A549 treated with CORT108297 at 1 μM for 4 hours (cell line): ENCODE data around the gene TIMM50. TPM values are rescaled to one million over a fixed set of nuclear protein-coding genes. Genes with fewer than 3 reads are reported as not detected.

Experiments used
- total RNA-seq: library from RNA; stranded (reverse); fragments of 200-300 nt; extraction: Qiagen RNA extraction; gene quantifications from 5 replicates; pipeline ENCODE4 v1.2.3, GENCODE V29; 2022

The TIMM50 gene
- 165 to 230 TPM (median 217 TPM) in 5 replicates for total RNA-seq

GRCh38 chr19:39480337-39481228, at the start of gene TIMM50:
TSS of gene TIMM50 (plus strand) at chr19:39480838. CDS start at chr19:39480854, 16 bp downstream.

DNA sequence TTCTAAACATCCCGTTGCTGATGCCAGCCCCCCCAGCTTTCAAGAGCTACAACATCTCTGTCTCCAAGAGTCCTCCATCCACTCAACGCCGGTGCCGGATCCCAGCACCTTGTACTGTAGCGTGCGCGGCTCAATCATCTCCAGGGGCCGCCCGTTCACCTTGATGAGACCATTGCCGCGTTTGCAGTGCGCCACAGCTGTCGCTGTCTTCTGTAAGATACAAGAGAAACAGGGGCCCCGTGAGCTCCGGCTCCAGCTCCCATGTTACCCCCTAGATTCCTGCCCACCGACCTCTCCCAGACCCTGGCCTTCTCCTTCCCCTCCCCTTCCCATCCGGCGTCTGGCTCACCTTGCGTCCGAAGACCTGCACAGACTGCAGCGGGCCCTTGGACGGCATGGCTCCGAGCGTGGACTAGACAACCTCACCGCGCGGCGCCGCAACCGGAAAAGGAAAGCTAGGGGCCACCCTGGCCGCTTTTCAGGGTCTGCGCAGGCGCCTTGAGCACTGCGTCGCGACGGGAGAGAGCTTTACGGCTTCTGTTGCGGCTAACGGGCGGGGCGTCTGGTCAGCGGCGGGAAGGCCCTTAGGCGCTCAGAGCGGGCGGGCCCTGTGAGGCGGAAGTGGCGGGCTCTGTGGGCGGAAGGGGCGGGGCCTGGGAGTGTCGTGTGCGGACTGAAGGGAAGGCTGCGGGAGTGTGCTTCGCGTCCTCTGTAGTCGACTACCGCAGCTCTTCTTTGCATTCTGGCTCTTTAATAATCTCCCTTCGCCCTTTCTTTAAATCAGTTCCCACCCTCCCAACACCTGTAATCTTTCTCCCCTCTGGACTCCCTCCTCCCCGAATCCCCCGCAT, 44.9 kb upstream of the TIMM50 start, which contains the start of gene RPS16:
RPS16 (minus strand) TSS at position 451 of the 851 bp plus-strand sequence; CDS start at position 397, 54 bp downstream.

GRCh38 chr19:39445196-39446111, 35.2 kb upstream of the TIMM50 start, which contains the start of gene SUPT5H:
TSS of gene SUPT5H (plus strand) at chr19:39445582. CDS start at chr19:39445891, 309 bp downstream.

GRCh38 chr19:39498798-39499642, 18.4 kb downstream of the TIMM50 start, which contains the start of gene DLL3:
TSS of gene DLL3 (plus strand) at chr19:39498947. CDS start at chr19:39498975, 28 bp downstream.

DNA sequence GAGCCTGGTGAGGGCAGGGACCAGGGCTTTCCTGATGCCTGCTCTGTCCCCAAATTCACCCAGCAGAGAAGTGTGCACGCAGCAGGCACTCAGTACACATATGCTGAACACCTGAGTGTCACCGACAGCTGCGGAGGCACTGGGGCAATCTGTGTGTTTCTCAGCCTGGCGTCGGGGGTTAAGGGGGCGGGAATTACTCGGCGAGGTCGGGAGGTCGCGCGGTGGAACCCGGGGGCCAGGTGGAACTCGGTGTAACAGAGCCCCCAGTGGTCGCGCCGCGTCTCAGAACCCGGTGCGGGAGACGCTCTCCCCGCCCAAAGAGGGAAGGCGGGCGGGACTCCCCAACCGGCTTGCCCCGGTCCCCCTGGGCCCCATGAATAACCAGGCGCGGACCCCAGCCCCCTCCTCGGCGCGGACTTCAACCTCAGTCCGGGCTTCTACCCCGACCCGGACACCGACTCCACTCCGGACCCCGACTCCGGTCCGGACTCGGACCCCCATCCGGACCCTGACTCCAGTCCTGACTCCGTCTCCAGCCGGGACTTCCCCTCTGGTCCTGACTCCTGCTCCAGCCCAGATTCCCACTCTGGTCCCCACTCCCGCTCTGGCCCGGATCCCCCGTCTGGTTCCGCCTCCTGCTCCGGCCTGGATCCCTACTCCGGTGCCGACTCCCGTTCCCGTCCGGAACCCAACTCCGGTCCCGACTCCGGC, 34.4 kb downstream of the TIMM50 start, which contains the start of gene SELENOV:
SELENOV (plus strand) TSS at position 300 of the 711 bp plus-strand sequence; CDS start at position 374, 74 bp downstream.

DNA sequence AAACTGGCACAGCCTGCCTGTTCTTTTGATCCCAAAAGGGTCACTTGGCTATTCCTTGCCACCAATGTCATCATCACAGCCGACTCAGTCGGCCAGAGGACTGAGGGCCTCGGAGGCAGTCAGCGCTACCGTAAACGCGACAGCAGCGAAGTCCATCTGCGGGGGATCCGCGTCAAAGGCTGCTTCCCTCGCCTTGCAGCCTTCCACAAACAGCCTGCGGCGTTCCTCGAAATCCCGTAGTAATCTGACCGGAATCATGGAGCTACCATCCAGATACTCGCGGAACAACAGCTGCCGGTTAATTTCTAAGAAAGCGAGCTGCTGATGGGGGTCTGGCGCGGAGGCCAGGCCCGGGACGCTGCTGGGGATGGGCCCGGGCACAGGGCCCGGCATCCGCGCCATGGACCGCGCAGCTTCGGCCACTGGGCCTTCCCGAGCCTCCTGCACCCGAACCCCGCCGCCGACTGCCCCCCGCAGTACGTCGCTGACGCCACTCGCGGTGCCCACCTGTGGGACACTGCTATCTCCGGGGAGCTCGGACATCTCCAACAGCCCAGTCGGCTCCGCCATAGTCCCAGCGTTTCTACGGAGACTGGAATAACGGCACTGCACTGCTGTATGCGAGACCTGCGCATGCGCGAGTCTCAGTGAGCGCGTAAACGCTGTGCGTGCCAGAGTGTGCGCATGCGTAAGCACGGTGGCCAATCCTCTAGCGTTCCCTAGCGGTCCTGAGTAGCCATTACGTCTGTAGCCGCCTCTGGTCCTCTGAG, 51.8 kb downstream of the TIMM50 start, which contains the start of gene EID2B:
EID2B (minus strand) TSS at position 620 of the 770 bp plus-strand sequence; CDS start at position 570, 50 bp downstream.

GRCh38 chr19:39539518-39540332, 59.1 kb downstream of the TIMM50 start, which contains the start of gene EID2:
TSS of gene EID2 (minus strand) at chr19:39540161. CDS start at chr19:39540079, 82 bp downstream.

Other genes with a start within 250 kb of the TIMM50 start
- gene IFNL3, start 235.8 kb upstream of the TIMM50 start, total RNA-seq: not detected in 5 replicates
- not detected in 5 replicates for gene IFNL4, start 232.0 kb upstream of the TIMM50 start, total RNA-seq
- 0.12 TPM in 1 of 5 replicates, not detected in the others for gene IFNL2, start 212.4 kb upstream of the TIMM50 start, total RNA-seq
- 0.15 to 0.42 TPM (median 0.32 TPM) in 4 of 5 replicates, not detected in the other for gene IFNL1, start 184.4 kb upstream of the TIMM50 start, total RNA-seq
- gene LRFN1, start 160.0 kb upstream of the TIMM50 start, total RNA-seq: 7.9 to 13.4 TPM (median 12.3 TPM) in 5 replicates
- gene GMFG, start 144.8 kb upstream of the TIMM50 start, total RNA-seq: 0.21 to 0.48 TPM (median 0.39 TPM) in 4 of 5 replicates, not detected in the other
- gene SAMD4B, start 138.4 kb upstream of the TIMM50 start, total RNA-seq: 121 to 183 TPM (median 177 TPM) in 5 replicates
- 69.8 to 73.4 TPM (median 72.4 TPM) in 5 replicates for gene PAF1, start 89.7 kb upstream of the TIMM50 start, total RNA-seq
- gene MED29, start 89.5 kb upstream of the TIMM50 start, total RNA-seq: 61.9 to 70.6 TPM (median 65.2 TPM) in 5 replicates
- 65.6 to 124 TPM (median 101 TPM) in 5 replicates for gene ZFP36, start 74.0 kb upstream of the TIMM50 start, total RNA-seq
- 44.3 to 72.0 TPM (median 62.7 TPM) in 5 replicates for gene PLEKHG2, start 68.2 kb upstream of the TIMM50 start, total RNA-seq
- gene RPS16, start 44.9 kb upstream of the TIMM50 start, total RNA-seq: 6,027 to 7,937 TPM (median 7,455 TPM) in 5 replicates
- gene SUPT5H, start 35.3 kb upstream of the TIMM50 start, total RNA-seq: 176 to 203 TPM (median 194 TPM) in 5 replicates
- gene DLL3, start 18.1 kb downstream of the TIMM50 start, total RNA-seq: 6.8 to 11.9 TPM (median 11.2 TPM) in 5 replicates
- gene SELENOV, start 34.3 kb downstream of the TIMM50 start, total RNA-seq: not detected in 5 replicates
- 8.4 to 10.2 TPM (median 8.7 TPM) in 5 replicates for gene EID2B, start 52.0 kb downstream of the TIMM50 start, total RNA-seq
- gene EID2, start 59.3 kb downstream of the TIMM50 start, total RNA-seq: 33.7 to 46.9 TPM (median 42.4 TPM) in 5 replicates
- gene LGALS13, start 121.7 kb downstream of the TIMM50 start, total RNA-seq: not detected in 5 replicates
- gene LGALS16, start 175.1 kb downstream of the TIMM50 start, total RNA-seq: not detected in 5 replicates
- gene LGALS14, start 223.6 kb downstream of the TIMM50 start, total RNA-seq: not detected in 5 replicates